Measurements from ENCODE around the gene SEMA4A.
"Not testable (repeated sequence)": the region's sequence is repeated elsewhere in the genome, so short reads cannot be mapped to it uniquely, and the experiment has no call there.

The SEMA4A gene

GRCh38 chr1:156153362-156153761 lies at the start of gene SEMA4A:
SEMA4A (plus strand) TSS chr1:156153585; CDS start chr1:156154579, 994 bp downstream.
- DNase-seq (ENCODE audit: low read depth in 1 of 2, low spot score in 1 of 2): no peak

- peak in 1 of 2 donors; percentile 50 for DNase-seq (ENCODE audit: low read depth in 1 of 2, low spot score in 1 of 2)
Observed at GRCh38 chr1:156104065-156104810, 49.1 kb upstream of the SEMA4A start.

GRCh38 chr1:156104861-156105832 lies 48.2 kb upstream of the SEMA4A start:
- DNase-seq (ENCODE audit: low read depth in 1 of 2, low spot score in 1 of 2): no peak

GRCh38 chr1:156106624-156107488 lies 46.5 kb upstream of the SEMA4A start:
- DNase-seq (ENCODE audit: low read depth in 1 of 2, low spot score in 1 of 2): no peak

- DNase-seq (ENCODE audit: low read depth in 1 of 2, low spot score in 1 of 2): no peak
Observed at GRCh38 chr1:156108057-156108456, 45.3 kb upstream of the SEMA4A start.

- no peak for DNase-seq (ENCODE audit: low read depth in 1 of 2, low spot score in 1 of 2)
Observed at GRCh38 chr1:156108664-156109241, 44.6 kb upstream of the SEMA4A start.

- no peak for DNase-seq (ENCODE audit: low read depth in 1 of 2, low spot score in 1 of 2)
Observed at GRCh38 chr1:156110252-156110651, 43.1 kb upstream of the SEMA4A start.

GRCh38 chr1:156111355-156111962 lies 41.9 kb upstream of the SEMA4A start:
- DNase-seq (ENCODE audit: low read depth in 1 of 2, low spot score in 1 of 2): no peak

GRCh38 chr1:156112276-156113137 lies 40.9 kb upstream of the SEMA4A start:
- no peak for DNase-seq (ENCODE audit: low read depth in 1 of 2, low spot score in 1 of 2)

- DNase-seq (ENCODE audit: low read depth in 1 of 2, low spot score in 1 of 2): no peak
Observed at GRCh38 chr1:156113282-156113950, 40.0 kb upstream of the SEMA4A start.

- peak; percentile 46 to 67 for DNase-seq (ENCODE audit: low read depth in 1 of 2, low spot score in 1 of 2)
Observed at GRCh38 chr1:156114101-156114918, 39.1 kb upstream of the SEMA4A start, which contains the start of gene LMNA. LMNA (plus strand) TSS chr1:156114711; CDS start chr1:156114919, 208 bp downstream.

- no peak for DNase-seq (ENCODE audit: low read depth in 1 of 2, low spot score in 1 of 2)
Observed at GRCh38 chr1:156114919-156115513, 38.4 kb upstream of the SEMA4A start.

GRCh38 chr1:156115514-156116374 lies 37.6 kb upstream of the SEMA4A start:
- DNase-seq (ENCODE audit: low read depth in 1 of 2, low spot score in 1 of 2): no peak

GRCh38 chr1:156116731-156117130 lies 36.7 kb upstream of the SEMA4A start:
- not testable (repeated sequence) for DNase-seq (ENCODE audit: low read depth in 1 of 2, low spot score in 1 of 2)

- no peak for DNase-seq (ENCODE audit: low read depth in 1 of 2, low spot score in 1 of 2)
Observed at GRCh38 chr1:156117414-156118176, 35.8 kb upstream of the SEMA4A start.
